HEK293T (cell line): ENCODE data around the gene GAPDHS.

ENCODE experiments used
- ARNT ChIP-seq: fragments of 450-650 bp; IDR thresholded peaks from 2 replicates; pipeline ENCODE4 v1.6.1; 2017; ENCODE audit warnings: mild to moderate bottlenecking
- BHLHE40 ChIP-seq: fragments of 450-650 bp; IDR thresholded peaks from 2 replicates; pipeline ENCODE4 v1.6.1; 2016; ENCODE audit warnings: mild to moderate bottlenecking, moderate library complexity, borderline replicate concordance
- FOXA1 ChIP-seq: fragments of 450-650 bp; IDR thresholded peaks from 2 replicates; pipeline ENCODE4 v1.6.1; 2016; ENCODE audit warnings: mild to moderate bottlenecking
- FOXK2 ChIP-seq: fragments of 450-650 bp; IDR thresholded peaks from 2 replicates; pipeline ENCODE4 v1.6.1; 2016; ENCODE audit warnings: mild to moderate bottlenecking
- HDGF ChIP-seq: fragments of 450-650 bp; IDR thresholded peaks from 2 replicates; pipeline ENCODE4 v1.6.1; 2017; ENCODE audit warnings: antibody characterized with exemption, borderline replicate concordance
- L3MBTL2 ChIP-seq: fragments of 450-650 bp; conservative IDR thresholded peaks from 2 replicates; pipeline ENCODE4 v1.6.1; 2016; ENCODE audit warnings: mild to moderate bottlenecking
- NFRKB ChIP-seq: fragments of 450-650 bp; IDR thresholded peaks from 2 replicates; pipeline ENCODE4 v1.6.1; 2016; ENCODE audit warnings: mild to moderate bottlenecking, moderate library complexity
- PKNOX1 ChIP-seq: fragments of 450-650 bp; IDR thresholded peaks from 2 replicates; pipeline ENCODE4 v1.6.1; 2016
- SP1 ChIP-seq: fragments of 450-650 bp; IDR thresholded peaks from 2 replicates; pipeline ENCODE4 v1.6.1; 2017
- SUZ12 ChIP-seq: fragments of 450-650 bp; IDR thresholded peaks from 2 replicates; pipeline ENCODE4 v1.6.1; 2016; ENCODE audit warnings: mild to moderate bottlenecking
- TARDBP ChIP-seq: fragments of 450-650 bp; IDR thresholded peaks from 2 replicates; pipeline ENCODE4 v1.6.1; 2016

- TF ChIP-seq FOXK2: no peak
- no peak for TF ChIP-seq TARDBP
- TF ChIP-seq SUZ12: no peak
- no peak for TF ChIP-seq ARNT
- TF ChIP-seq NFRKB: no peak
- no peak for TF ChIP-seq HDGF
- TF ChIP-seq L3MBTL2: no peak
- no peak for TF ChIP-seq BHLHE40
- TF ChIP-seq PKNOX1: no peak
- TF ChIP-seq FOXA1: no peak
- no peak for TF ChIP-seq SP1
Observed at GRCh38 chr19:35502751-35503150, 30.5 kb upstream of the GAPDHS start.
